ENCODE data around the gene OR9I1. TPM values are rescaled to one million over a fixed set of nuclear protein-coding genes. Genes with fewer than 3 reads are reported as not detected.

OR9I1 gene
- not detected for total RNA-seq

DNA sequence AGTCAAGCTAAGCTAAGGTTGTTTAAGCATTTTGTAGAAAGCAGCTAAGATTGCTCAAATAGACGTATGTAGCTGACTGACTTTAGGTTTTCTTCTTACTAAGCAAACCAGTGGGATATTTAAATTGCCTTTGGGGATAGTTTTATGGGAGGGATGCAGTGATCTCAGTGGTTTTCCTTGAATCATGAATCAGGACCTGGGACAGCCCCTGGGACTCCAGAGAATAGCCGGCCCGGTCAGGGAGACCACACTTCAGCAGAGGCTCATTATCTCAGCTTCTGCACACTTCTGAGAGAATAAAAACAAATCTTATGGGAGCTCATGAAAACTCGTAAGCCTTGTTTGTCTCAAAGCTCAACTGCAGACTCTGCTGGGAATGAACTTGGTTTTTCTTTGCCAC is at the start of gene OR9I1:
OR9I1 (minus strand) TSS at position 62 of the 400 bp plus-strand sequence. CDS start 6,086 bp downstream, outside the sequence.
- Histone ChIP-seq H3K36me3 (no peaks in the 10 kb centered on the region), H3K27me3 (no peaks in the 10 kb centered on the region), H3K9me3 (no peaks in the 10 kb centered on the region), H3K4me1 (no peaks in the 10 kb centered on the region), H3K4me3 (no peak within 1 kb of the TSS), H3K27ac (no peak within 1 kb of the TSS)
- no peak for ATAC-seq
- TF ChIP-seq CTCF (IDR thresholded peaks at IDR 0.05 in 4 of 5, conservative IDR thresholded peaks at IDR 0.05 in 1 of 5): no peak
- intact Hi-C loops (cut with DNase I; ENCODE audit: low total_unique reads) (no loop called here), in situ Hi-C loops (cut with MboI; ENCODE audit: low sequenced_read_pairs in 4 of 4) (no loop called here)
- DNase-seq: no peak

DNA sequence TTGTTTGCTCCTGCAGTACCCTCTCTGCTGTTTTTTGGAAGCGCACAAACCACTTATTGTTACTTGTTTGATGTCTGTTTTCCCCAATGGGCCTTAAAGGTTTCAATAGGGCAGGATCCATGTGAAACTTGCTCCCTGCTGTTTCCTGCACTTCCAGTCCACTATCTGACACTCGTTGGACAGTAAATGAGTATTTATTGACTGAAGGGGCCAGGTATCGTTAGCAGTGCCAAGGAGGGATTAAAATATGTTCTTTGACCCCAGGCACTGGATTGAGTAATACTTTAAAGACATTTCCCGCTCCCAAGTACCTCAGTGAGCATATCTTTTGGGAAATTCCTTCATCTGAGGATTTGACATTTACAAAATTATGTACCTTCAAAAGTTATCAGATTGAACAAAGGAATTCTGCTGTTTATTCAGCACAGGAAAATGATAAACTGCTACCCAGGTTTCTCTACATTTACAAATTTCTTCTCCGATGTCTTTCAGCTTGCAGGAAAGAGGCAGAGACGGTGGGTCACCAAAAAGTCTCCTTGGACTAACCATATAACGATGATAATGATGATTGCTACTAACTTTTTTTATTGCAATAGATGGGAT is 40.3 kb upstream of the OR9I1 start:
- Histone ChIP-seq H3K27me3 (no peaks in the 10 kb centered on the region), H3K36me3 (no peaks in the 10 kb centered on the region), H3K4me3 (no peak overlapping the region), H3K27ac (no peak overlapping the region), H3K4me1 (no peaks in the 10 kb centered on the region), H3K9me3 (no peaks in the 10 kb centered on the region)
- in situ Hi-C loops (cut with MboI; ENCODE audit: low sequenced_read_pairs in 4 of 4): no loop called here
- intact Hi-C loops (cut with DNase I; ENCODE audit: low total_unique reads): no loop called here
- no peak for TF ChIP-seq POLR2A (IDR thresholded peaks at IDR 0.05)
- no peak for TF ChIP-seq CTCF (IDR thresholded peaks at IDR 0.05 in 4 of 5, conservative IDR thresholded peaks at IDR 0.05 in 1 of 5)
- ATAC-seq (no peak), DNase-seq (no peak)

DNA sequence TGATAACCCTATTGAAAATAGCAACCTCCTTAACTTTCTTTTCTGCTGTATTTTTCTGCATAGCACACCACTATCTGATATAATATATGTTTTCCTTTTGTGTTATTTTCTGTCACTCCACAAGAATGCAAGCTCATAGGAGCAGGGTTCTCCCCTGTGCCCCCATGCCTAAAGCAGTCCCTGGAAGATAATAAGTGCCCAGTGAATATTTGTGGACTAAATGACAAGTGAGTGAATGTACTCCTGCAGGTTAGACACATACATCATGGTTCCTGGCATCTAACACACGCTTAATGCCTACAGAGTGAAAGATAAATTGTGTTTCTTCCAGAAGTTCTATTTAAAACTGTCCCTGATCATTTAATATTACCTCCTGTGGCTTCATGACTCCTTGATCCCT is 39.7 kb upstream of the OR9I1 start:
- intact Hi-C loops (cut with DNase I; ENCODE audit: low total_unique reads): no loop called here
- ATAC-seq (no peak), DNase-seq (no peak)
- Histone ChIP-seq H3K27me3 (no peaks in the 10 kb centered on the region), H3K36me3 (no peaks in the 10 kb centered on the region), H3K27ac (no peak overlapping the region), H3K4me3 (no peak overlapping the region), H3K4me1 (no peaks in the 10 kb centered on the region), H3K9me3 (no peaks in the 10 kb centered on the region)
- in situ Hi-C loops (cut with MboI; ENCODE audit: low sequenced_read_pairs in 4 of 4): no loop called here
- no peak for TF ChIP-seq POLR2A (IDR thresholded peaks at IDR 0.05)
- TF ChIP-seq CTCF (IDR thresholded peaks at IDR 0.05 in 4 of 5, conservative IDR thresholded peaks at IDR 0.05 in 1 of 5): no peak

DNA sequence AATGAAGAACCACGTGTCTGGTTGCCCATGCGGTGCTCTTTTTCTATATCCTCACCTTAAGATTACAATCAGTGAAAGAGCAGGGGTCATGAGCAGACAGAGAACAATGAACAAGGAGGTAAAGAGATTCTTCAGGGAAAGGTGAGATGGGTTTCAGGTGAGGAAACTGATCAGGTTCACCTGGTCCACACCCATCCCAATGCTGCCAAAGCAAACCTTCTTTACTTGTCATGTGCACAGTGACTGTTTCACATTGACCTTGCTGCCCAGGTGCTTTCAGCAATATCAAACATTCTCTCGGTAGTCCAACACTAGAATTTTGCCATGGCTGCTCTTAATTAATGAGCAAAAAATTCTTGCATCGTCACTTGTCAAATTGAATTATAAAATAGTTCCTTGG is 39.1 kb upstream of the OR9I1 start:
- intact Hi-C loops (cut with DNase I; ENCODE audit: low total_unique reads) (no loop called here), in situ Hi-C loops (cut with MboI; ENCODE audit: low sequenced_read_pairs in 4 of 4) (no loop called here)
- no peaks in the 10 kb centered on the region for H3K36me3 ChIP-seq
- H3K27ac ChIP-seq: no peak overlapping the region
- H3K4me3 ChIP-seq: no peak overlapping the region
- ATAC-seq (no peak), DNase-seq (no peak)
- no peaks in the 10 kb centered on the region for H3K4me1 ChIP-seq
- no peaks in the 10 kb centered on the region for H3K27me3 ChIP-seq
- TF ChIP-seq CTCF (IDR thresholded peaks at IDR 0.05 in 4 of 5, conservative IDR thresholded peaks at IDR 0.05 in 1 of 5) (no peak), POLR2A (IDR thresholded peaks at IDR 0.05) (no peak)
- H3K9me3 ChIP-seq: no peaks in the 10 kb centered on the region

DNA sequence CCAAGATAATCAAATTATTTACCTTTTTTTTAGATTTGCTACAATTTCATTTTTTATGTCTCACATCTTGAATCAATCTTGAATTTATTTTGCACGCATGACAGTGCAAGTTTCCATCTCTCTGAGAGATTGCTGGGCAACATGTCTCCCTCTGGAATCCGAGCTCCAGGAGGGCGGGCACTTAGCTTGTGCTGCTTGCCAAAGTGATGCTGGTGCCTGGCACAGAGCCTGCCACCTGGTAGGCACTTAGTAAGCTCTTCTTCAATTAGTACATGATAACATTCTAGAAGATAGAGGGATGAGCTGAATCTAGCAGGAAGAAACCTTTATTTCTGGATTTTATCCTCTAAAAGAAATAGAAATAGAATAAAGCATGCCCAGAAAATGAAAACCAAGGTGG is 27.5 kb upstream of the OR9I1 start:
- in situ Hi-C loops (cut with MboI; ENCODE audit: low sequenced_read_pairs in 4 of 4): no loop called here
- no peak overlapping the region for H3K27ac ChIP-seq
- no peaks in the 10 kb centered on the region for H3K4me1 ChIP-seq
- H3K36me3 ChIP-seq: no peaks in the 10 kb centered on the region
- DNase-seq (no peak), ATAC-seq (no peak)
- H3K4me3 ChIP-seq: no peak overlapping the region
- H3K9me3 ChIP-seq: no peaks in the 10 kb centered on the region
- TF ChIP-seq POLR2A (IDR thresholded peaks at IDR 0.05) (no peak), CTCF (IDR thresholded peaks at IDR 0.05 in 4 of 5, conservative IDR thresholded peaks at IDR 0.05 in 1 of 5) (no peak)
- intact Hi-C loops (cut with DNase I; ENCODE audit: low total_unique reads): no loop called here
- no peaks in the 10 kb centered on the region for H3K27me3 ChIP-seq

All from gastrocnemius medialis (tissue), 4 donors.